Measurements from ENCODE around the gene MAD1L1.

Gene MAD1L1

GRCh38 chr7:1935176-1936005 lies 297.4 kb downstream of the MAD1L1 start:
- TF ChIP-seq EZH2phosphoT487 (conservative IDR thresholded peaks at IDR 0.05; ENCODE audit: low read length): no peak
- no peak for TF ChIP-seq CTCF (IDR thresholded peaks at IDR 0.05; ENCODE audit: insufficient read depth, low read length, poor library complexity, severe bottlenecking)
- Histone ChIP-seq H3K27ac (ENCODE audit: low read depth, low read length) (no peak overlapping the region), H3K9me2 (replicated peaks; ENCODE audit: insufficient read depth, low read length) (no peaks in the 10 kb centered on the region), H3K4me3 (ENCODE audit: insufficient read depth, low read length, poor library complexity, severe bottlenecking) (no peak overlapping the region), H3K36me3 (ENCODE audit: low read length) (no peaks in the 10 kb centered on the region), H3F3A (ENCODE audit: insufficient read depth) (no peaks in the 10 kb centered on the region), H3K79me2 (ENCODE audit: insufficient read depth, low read length) (no peaks in the 10 kb centered on the region), H3K4me2 (ENCODE audit: low read depth, low read length, poor library complexity, severe bottlenecking) (no peak overlapping the region), H2AFZ (ENCODE audit: low read depth, low read length, severe bottlenecking) (no peak overlapping the region), H3K9me3 (ENCODE audit: insufficient read depth, low read length) (no peaks in the 10 kb centered on the region), H3K9ac (ENCODE audit: low read length) (no peak overlapping the region), H3K27me3 (ENCODE audit: low read length) (no peaks in the 10 kb centered on the region), H4K20me1 (ENCODE audit: low read depth, low read length) (no peaks in the 10 kb centered on the region)

GRCh38 chr7:1934756-1935155 lies 298.0 kb downstream of the MAD1L1 start:
- H3K79me2 ChIP-seq (ENCODE audit: insufficient read depth, low read length): no peaks in the 10 kb centered on the region

GRCh38 chr7:1934017-1934416 lies 298.7 kb downstream of the MAD1L1 start:
- H3K79me2 ChIP-seq (ENCODE audit: insufficient read depth, low read length): no peaks in the 10 kb centered on the region
- no peak overlapping the region for H3K27ac ChIP-seq (ENCODE audit: low read depth, low read length)
- H4K20me1 ChIP-seq (ENCODE audit: low read depth, low read length): no peaks in the 10 kb centered on the region
- H3K4me2 ChIP-seq (ENCODE audit: low read depth, low read length, poor library complexity, severe bottlenecking): no peak overlapping the region
- H3K9ac ChIP-seq (ENCODE audit: low read length): no peak overlapping the region
- H2AFZ ChIP-seq (ENCODE audit: low read depth, low read length, severe bottlenecking): no peak overlapping the region
- H3K9me2 ChIP-seq (replicated peaks; ENCODE audit: insufficient read depth, low read length): no peaks in the 10 kb centered on the region
- no peaks in the 10 kb centered on the region for H3K9me3 ChIP-seq (ENCODE audit: insufficient read depth, low read length)
- H3K36me3 ChIP-seq (ENCODE audit: low read length): no peaks in the 10 kb centered on the region
- TF ChIP-seq EZH2phosphoT487 (conservative IDR thresholded peaks at IDR 0.05; ENCODE audit: low read length): no peak
- no peaks in the 10 kb centered on the region for H3K27me3 ChIP-seq (ENCODE audit: low read length)
- H3F3A ChIP-seq (ENCODE audit: insufficient read depth): no peaks in the 10 kb centered on the region
- no peak overlapping the region for H3K4me3 ChIP-seq (ENCODE audit: insufficient read depth, low read length, poor library complexity, severe bottlenecking)

More at GRCh38 chr7:1934756-1935155, 298.0 kb downstream of the MAD1L1 start:
- no peak overlapping the region for H3K27ac ChIP-seq (ENCODE audit: low read depth, low read length)
- no peaks in the 10 kb centered on the region for H3K36me3 ChIP-seq (ENCODE audit: low read length)
- H2AFZ ChIP-seq (ENCODE audit: low read depth, low read length, severe bottlenecking): no peak overlapping the region
- H3K4me2 ChIP-seq (ENCODE audit: low read depth, low read length, poor library complexity, severe bottlenecking): no peak overlapping the region
- no peaks in the 10 kb centered on the region for H3K9me3 ChIP-seq (ENCODE audit: insufficient read depth, low read length)
- no peak for TF ChIP-seq CTCF (IDR thresholded peaks at IDR 0.05; ENCODE audit: insufficient read depth, low read length, poor library complexity, severe bottlenecking)
- no peak for TF ChIP-seq EZH2phosphoT487 (conservative IDR thresholded peaks at IDR 0.05; ENCODE audit: low read length)
- no peak overlapping the region for H3K9ac ChIP-seq (ENCODE audit: low read length)
- H3K4me3 ChIP-seq (ENCODE audit: insufficient read depth, low read length, poor library complexity, severe bottlenecking): no peak overlapping the region
- no peaks in the 10 kb centered on the region for H3K9me2 ChIP-seq (replicated peaks; ENCODE audit: insufficient read depth, low read length)
- H3K27me3 ChIP-seq (ENCODE audit: low read length): no peaks in the 10 kb centered on the region
- no peaks in the 10 kb centered on the region for H4K20me1 ChIP-seq (ENCODE audit: low read depth, low read length)
- H3F3A ChIP-seq (ENCODE audit: insufficient read depth): no peaks in the 10 kb centered on the region

- H3K4me2 ChIP-seq (ENCODE audit: low read depth, low read length, poor library complexity, severe bottlenecking): no peak overlapping the region
- no peak overlapping the region for H3K9ac ChIP-seq (ENCODE audit: low read length)
- no peak overlapping the region for H3K27ac ChIP-seq (ENCODE audit: low read depth, low read length)
- H3K4me3 ChIP-seq (ENCODE audit: insufficient read depth, low read length, poor library complexity, severe bottlenecking): no peak overlapping the region
- no peaks in the 10 kb centered on the region for H3K27me3 ChIP-seq (ENCODE audit: low read length)
- TF ChIP-seq EZH2phosphoT487 (conservative IDR thresholded peaks at IDR 0.05; ENCODE audit: low read length) (no peak), CTCF (IDR thresholded peaks at IDR 0.05; ENCODE audit: insufficient read depth, low read length, poor library complexity, severe bottlenecking) (no peak)
- H3K9me3 ChIP-seq (ENCODE audit: insufficient read depth, low read length): no peaks in the 10 kb centered on the region
- no peaks in the 10 kb centered on the region for H3K79me2 ChIP-seq (ENCODE audit: insufficient read depth, low read length)
- H3K36me3 ChIP-seq (ENCODE audit: low read length): no peaks in the 10 kb centered on the region
- H4K20me1 ChIP-seq (ENCODE audit: low read depth, low read length): no peaks in the 10 kb centered on the region
- H3F3A ChIP-seq (ENCODE audit: insufficient read depth): no peaks in the 10 kb centered on the region
- no peaks in the 10 kb centered on the region for H3K9me2 ChIP-seq (replicated peaks; ENCODE audit: insufficient read depth, low read length)
- no peak overlapping the region for H2AFZ ChIP-seq (ENCODE audit: low read depth, low read length, severe bottlenecking)
Observed at GRCh38 chr7:1933066-1933750, 299.5 kb downstream of the MAD1L1 start.
